NOMO-1 treated with dmso at 0.1 percent for 144 hours (cell line): ENCODE data around the gene TMEM154.
A peak's percentile ranks its signal among the peaks of the same experiment; 100 is the strongest.

Experiments
- DNase-seq: peaks from one replicate; lab custom pipeline; 2025; ENCODE audit not compliant: unreplicated experiment; lab: John Stamatoyannopoulos, UW

The TMEM154 gene

DNA sequence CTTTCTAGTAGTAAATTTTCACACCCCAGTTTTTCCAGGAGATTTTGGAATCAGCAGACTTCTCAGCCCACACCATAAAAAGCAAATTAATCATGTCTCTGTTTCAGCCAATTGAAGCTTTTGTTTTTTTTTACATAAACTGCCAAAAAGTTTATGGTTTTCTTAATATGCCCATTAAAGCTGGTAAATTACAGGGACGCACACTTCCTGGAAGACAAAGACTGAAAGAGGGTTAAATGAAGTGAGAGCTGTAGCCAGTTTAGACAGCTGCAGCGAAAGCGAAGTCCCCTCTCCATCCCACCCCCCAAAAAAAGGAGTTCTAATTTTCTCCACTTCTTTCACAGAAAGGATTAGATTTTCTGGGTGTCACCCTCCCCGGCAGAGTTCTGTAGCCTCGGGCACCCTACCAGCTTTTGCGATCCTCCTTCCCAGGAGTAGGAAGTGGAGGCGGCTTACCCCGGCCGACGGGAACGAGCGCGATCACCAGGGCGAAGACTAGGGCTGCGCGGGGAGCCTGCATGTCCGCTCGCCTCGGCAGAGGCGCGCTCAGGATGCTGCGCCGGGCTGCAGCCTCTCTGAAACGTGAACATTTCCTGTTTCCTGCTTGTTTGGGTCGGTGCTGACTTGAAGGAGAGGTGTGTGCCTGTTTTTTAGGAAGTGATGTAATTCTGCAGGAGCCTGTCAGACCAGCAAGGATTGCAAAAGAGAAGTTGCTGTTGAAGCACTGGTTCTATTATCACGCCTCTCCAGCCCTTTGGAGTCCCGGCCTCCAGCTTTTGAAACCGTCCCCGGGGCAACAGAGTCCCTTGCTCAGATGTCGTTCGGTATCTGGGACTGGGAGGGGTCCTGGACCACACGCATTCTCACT lies at the start of gene TMEM154:
Gene TMEM154 (minus strand): TSS at position 584 of the 868 bp plus-strand sequence. CDS start 64 bp downstream, at position 520.
- peak; percentile 99 for DNase-seq

DNA sequence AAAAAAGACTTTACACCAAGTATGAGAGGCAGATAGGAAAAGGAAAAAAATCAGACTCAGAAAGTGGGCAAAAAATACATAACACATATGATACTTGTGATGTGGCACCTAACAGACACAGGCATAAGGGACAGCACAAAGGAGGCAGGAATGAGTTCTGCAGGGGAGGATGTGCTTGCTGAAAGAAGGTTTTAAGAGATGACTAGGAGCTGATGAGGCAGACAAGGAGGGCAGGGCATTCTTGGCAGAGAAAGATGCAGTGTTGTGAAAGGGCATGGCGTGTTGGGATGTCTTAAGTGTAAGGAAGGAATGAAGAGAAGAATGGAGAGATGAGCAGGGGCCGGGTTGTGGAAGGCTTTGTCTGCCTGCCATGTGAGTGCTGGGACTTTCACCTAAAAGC lies 49.7 kb upstream of the TMEM154 start:
- DNase-seq = no peak

DNA sequence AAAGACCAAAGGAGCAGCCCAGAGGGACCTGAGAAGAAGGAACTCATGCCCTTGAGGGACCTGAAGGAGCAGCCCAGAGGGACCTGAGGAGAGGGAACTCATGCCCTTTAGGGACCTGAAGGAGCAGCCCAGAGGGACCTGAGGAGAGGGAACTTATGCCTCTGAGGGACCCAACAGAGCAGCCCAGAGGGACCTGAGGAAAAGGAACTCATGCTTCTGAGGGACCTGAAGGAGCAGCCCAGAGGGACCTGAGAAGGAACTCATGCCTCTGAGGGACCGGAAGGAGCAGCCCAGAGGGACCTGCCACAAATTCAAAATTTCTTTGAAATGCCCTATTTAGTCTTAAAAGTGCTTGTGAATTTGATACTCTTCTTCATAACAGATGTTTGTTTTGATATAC lies 48.5 kb upstream of the TMEM154 start:
- DNase-seq = no peak

GRCh38 chr4:152727784-152728183 lies 48.0 kb upstream of the TMEM154 start:
- no peak for DNase-seq

- DNase-seq = no peak
Measured at GRCh38 chr4:152724494-152724893, 44.7 kb upstream of the TMEM154 start.

GRCh38 chr4:152723236-152723635 lies 43.4 kb upstream of the TMEM154 start:
- no peak for DNase-seq

DNA sequence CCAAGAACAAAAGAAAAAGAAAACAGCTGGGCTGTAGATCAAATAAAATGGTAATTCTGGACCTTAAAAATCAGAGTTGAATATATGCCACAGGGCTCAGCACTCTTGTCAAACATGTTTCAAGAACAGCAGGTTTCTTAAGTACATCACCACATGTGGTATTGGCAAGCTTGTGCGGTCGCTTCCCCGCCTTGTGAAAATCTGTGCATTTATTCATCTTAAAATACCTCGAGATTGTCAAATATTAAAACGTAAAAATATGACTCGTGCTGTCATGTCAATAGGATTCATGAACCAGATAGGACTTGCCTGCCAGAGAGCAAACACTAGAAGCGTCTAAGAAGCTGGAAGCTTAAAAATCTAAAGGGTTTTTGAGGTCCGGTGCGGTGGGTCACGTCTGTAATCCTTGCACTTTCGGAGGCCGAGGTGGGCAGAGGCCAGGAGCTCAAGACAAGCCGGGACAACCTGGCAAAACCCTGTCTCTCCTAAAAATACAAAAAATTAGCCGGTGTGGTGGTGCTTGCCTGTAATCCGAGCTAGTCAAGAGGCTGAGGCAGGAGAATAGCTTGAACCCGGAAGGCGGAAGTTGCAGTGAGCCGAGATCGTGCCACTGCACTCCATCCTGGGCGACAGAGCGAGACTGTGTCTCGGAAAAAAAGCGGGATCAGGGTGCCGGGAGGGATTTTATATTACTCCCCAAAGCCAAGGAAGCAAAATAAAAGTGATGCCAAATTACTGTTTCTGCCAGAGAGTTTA lies 40.2 kb upstream of the TMEM154 start:
- DNase-seq = no peak

- no peak for DNase-seq
Measured at GRCh38 chr4:152719291-152719690, 39.5 kb upstream of the TMEM154 start.

GRCh38 chr4:152715076-152715475 lies 35.3 kb upstream of the TMEM154 start:
- no peak for DNase-seq

- DNase-seq = no peak
Measured at GRCh38 chr4:152713951-152714705, 34.3 kb upstream of the TMEM154 start.

- no peak for DNase-seq
Measured at GRCh38 chr4:152709675-152710438, 30.1 kb upstream of the TMEM154 start.

- DNase-seq = no peak
Measured at GRCh38 chr4:152708796-152709195, 29.0 kb upstream of the TMEM154 start.

DNA sequence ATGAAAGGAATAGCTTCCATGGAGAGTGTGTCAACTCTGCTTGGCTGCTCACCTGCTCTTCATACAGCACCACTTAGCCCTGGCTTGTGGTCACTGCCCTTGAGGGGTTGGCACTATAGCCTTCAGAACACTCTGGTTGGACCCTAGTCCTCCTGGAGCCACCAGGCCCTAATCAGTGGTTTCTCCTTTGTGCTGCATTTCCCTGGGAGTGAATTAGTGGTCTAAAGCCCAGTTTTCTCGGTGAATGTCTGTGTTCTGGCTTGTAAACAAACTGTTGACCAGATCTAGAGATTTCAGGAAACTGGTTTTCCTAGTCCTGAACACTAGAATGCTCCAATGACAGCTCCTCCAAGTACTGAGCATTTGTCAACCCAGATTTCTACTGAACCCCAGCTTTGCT lies 28.6 kb upstream of the TMEM154 start:
- no peak for DNase-seq

DNA sequence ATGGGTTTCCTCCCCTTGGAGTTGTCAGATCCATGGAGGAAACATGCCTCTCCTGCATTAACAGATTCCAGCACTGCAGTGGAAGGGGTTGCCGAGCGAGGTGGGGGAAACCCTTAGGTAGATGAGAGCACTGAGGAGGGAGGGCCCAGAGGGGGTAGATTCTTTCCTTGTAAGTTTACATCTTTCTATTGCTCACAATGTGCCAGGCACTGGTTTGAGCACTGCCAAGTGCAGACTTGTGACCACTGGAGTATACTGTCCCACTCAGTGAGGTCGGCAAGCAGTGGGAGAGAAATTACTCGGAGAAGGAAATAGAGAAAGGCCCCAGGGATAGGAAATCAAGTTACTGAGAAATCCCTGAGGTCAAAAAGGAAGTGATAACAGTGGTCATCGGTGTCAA lies 27.8 kb upstream of the TMEM154 start:
- no peak for DNase-seq

- DNase-seq = no peak
Measured at GRCh38 chr4:152705903-152706302, 26.1 kb upstream of the TMEM154 start.

DNA sequence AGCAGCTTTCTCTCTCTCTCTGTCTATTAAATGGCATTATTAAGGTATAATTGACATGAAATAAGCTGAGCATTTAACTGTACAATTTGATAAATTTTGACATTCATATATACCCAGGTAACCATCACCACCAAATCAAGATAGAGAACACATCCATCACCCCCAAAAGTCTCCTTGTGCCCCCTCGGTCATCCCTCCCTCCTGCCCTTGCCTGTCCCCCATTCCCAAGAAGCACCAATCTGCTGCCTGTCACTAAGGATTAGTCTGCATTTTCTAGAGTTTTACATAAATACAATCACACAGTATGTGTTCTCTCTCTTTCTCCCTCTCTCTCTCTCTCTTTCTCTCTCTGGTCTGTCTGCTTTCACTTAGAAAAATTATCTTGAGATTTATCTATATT lies 25.0 kb upstream of the TMEM154 start:
- no peak for DNase-seq

DNA sequence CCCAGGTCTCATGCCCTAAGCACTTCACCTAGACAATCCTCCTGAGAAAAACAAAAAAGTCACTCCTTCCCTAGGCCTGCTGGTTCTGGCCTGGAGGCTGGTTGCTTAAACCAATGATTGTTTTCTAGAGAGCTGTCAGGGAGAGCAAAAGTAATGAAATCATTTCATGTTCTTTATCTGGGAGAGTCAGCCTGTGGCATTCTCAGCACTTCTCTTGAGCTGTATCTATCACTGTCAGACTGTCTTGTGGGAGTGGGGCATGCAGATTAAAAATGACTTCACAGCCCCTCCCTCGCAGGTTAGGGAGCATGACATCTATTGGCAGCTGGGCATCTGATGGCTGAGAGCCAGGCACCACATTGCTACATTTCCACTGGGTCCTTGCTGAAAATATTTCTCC lies 20.4 kb upstream of the TMEM154 start:
- DNase-seq = no peak

GRCh38 chr4:152699313-152699712 lies 19.5 kb upstream of the TMEM154 start:
- no peak for DNase-seq

- DNase-seq = no peak
Measured at GRCh38 chr4:152698089-152698499, 18.3 kb upstream of the TMEM154 start.

- DNase-seq = no peak
Measured at GRCh38 chr4:152697284-152698088, 17.7 kb upstream of the TMEM154 start.
